Naive thymus-derived CD4-positive, alpha-beta T cell (primary cell): ENCODE data around the gene CDC6. TPM values are rescaled to one million over a fixed set of nuclear protein-coding genes. Genes with fewer than 3 reads are reported as not detected.

Experiments
- ATAC-seq: fragments of 150-1000 bp; cut with Tn5 transposase; 2 replicates; pipeline ENCODE4 v1.10.0; 2021; ENCODE audit warnings: mild to moderate bottlenecking, moderate library complexity
- CTCF ChIA-PET: fragments of 350-600 bp; sonication (Branson Sonifier 250); formaldehyde crosslinking; loops from one replicate; lab custom pipeline; 2021; ENCODE audit warnings: antibody characterized with exemption; lab: Charles Lee
- POLR2A ChIA-PET: fragments of 350-600 bp; sonication (Branson Sonifier 250); formaldehyde crosslinking; loops from one replicate; lab custom pipeline; 2021; ENCODE audit warnings: antibody characterized with exemption, inconsistent platforms; lab: Charles Lee
- DNase-seq, 9 donors: peaks; one replicate each; pipeline versions ENCODE4 v3.0.0 to v3.0.0-alpha.2; 2020 to 2022; ENCODE audit warnings: mixed read lengths in 1 of 9
- H3K27ac ChIP-seq: one replicate; pipeline ENCODE4 v1.7.0; 2013; ENCODE audit warnings: mild to moderate bottlenecking, low read depth, low read length, moderate library complexity
- H3K27me3 ChIP-seq, 2 donors: one replicate each; pipeline ENCODE4 v1.7.0; 2013; ENCODE audit warnings: low read length in 2 of 2, mild to moderate bottlenecking in 2 of 2, moderate library complexity in 2 of 2; ENCODE audit not compliant: control insufficient read depth in 2 of 2, insufficient read depth in 2 of 2
- H3K36me3 ChIP-seq, 3 experiments: 1 replicate in 2 of 3; 2 replicates in 1 of 3; pipeline ENCODE4 v1.7.0; 2013; ENCODE audit warnings: low read length in 3 of 3, mild to moderate bottlenecking in 3 of 3, moderate library complexity in 1 of 3; ENCODE audit not compliant: insufficient read depth in 3 of 3, control insufficient read depth in 2 of 3
- H3K4me1 ChIP-seq, 2 donors: one replicate each; pipeline ENCODE4 v1.7.0; 2013; ENCODE audit warnings: low read length in 2 of 2, mild to moderate bottlenecking in 2 of 2, moderate library complexity in 1 of 2; ENCODE audit not compliant: control insufficient read depth in 2 of 2, insufficient read depth in 2 of 2
- H3K4me3 ChIP-seq: 2 replicates; pipeline ENCODE4 v1.7.0; 2013; ENCODE audit warnings: mild to moderate bottlenecking, low read length
- H3K9me3 ChIP-seq, 3 experiments: 1 replicate in 2 of 3; 2 replicates in 1 of 3; pipeline ENCODE4 v1.7.0; 2013; ENCODE audit warnings: low read length in 3 of 3; ENCODE audit not compliant: control insufficient read depth in 2 of 3
- H3K27ac Mint-ChIP-seq, 9 donors: one replicate each; pipeline ENCODE4 v1.8.0; 2020 to 2022; ENCODE audit warnings: mixed read lengths in 9 of 9, mild to moderate bottlenecking in 8 of 9, moderate library complexity in 5 of 9, inconsistent platforms in 2 of 9
- H3K27me3 Mint-ChIP-seq, 5 donors: one replicate each; pipeline ENCODE4 v1.8.0; 2021 to 2022; ENCODE audit warnings: mixed read lengths in 5 of 5, mild to moderate bottlenecking in 1 of 5
- H3K36me3 Mint-ChIP-seq, 5 donors: one replicate each; pipeline ENCODE4 v1.8.0; 2020 to 2022; ENCODE audit warnings: mixed read lengths in 5 of 5, mild to moderate bottlenecking in 3 of 5, inconsistent platforms in 1 of 5
- H3K4me1 Mint-ChIP-seq, 7 donors: one replicate each; pipeline ENCODE4 v1.8.0; 2020 to 2022; ENCODE audit warnings: mixed read lengths in 7 of 7, mild to moderate bottlenecking in 3 of 7, inconsistent platforms in 1 of 7
- H3K4me3 Mint-ChIP-seq, 10 donors: one replicate each; pipeline ENCODE4 v1.8.0; 2020 to 2022; ENCODE audit warnings: mild to moderate bottlenecking in 10 of 10, mixed read lengths in 10 of 10, moderate library complexity in 6 of 10, inconsistent platforms in 2 of 10
- H3K9me3 Mint-ChIP-seq, 11 donors: one replicate each; pipeline ENCODE4 v1.8.0; 2020 to 2022; ENCODE audit warnings: mixed read lengths in 11 of 11, mild to moderate bottlenecking in 4 of 11, inconsistent platforms in 1 of 11, moderate library complexity in 1 of 11
- intact Hi-C, 2 donors: fragments of 100-400 bp; cut with micrococcal nuclease; formaldehyde crosslinking; loops; one replicate each; pipeline ENCODE4 v1.15.1; 2023
- polyA plus RNA-seq, 2 donors: library from polyadenylated mRNA; unstranded; fragments of 300-500 nt; fragmentation: Illumina TruSeq; gene quantifications; one replicate each; pipeline ENCODE4 v1.2.3, GENCODE V29; 2021
- total RNA-seq, 6 experiments: library from RNA in 5 of 6; stranded (reverse) in 5 of 6; gene quantifications; 1 replicate in 5 of 6; 2 replicates in 1 of 6; pipeline ENCODE4 v1.2.3 and lab custom pipeline; 2021 to 2026

Gene CDC6
- total and polyA plus RNA-seq, 7 experiments from 2014 or later: 0.09 to 73.6 (median 0.67) TPM

GRCh38 chr17:40321524-40321929, 33.8 kb downstream of the CDC6 start:
- peak overlapping the region; percentile 96 for H3K27ac ChIP-seq
- Mint-ChIP-seq H3K9me3 (peaks cover 0 to 10% (median 0%) of the 10 kb centered on the region in 11 donors), H3K4me3 (peak overlapping the region; percentile 89 to 98 (median 97)), H3K4me1 (peaks cover 43 to 90% (median 86%) of the 10 kb centered on the region in 7 donors), H3K36me3 (peaks cover 0 to 20% (median 0%) of the 10 kb centered on the region in 5 donors), H3K27ac (peak overlapping the region; percentile 98 to 100 (median 99)), H3K27me3 (peaks cover 0 to 9% (median 0%) of the 10 kb centered on the region in 5 donors)
- ChIA-PET CTCF (interaction anchor here (1.3 to 12.4 kb wide), 6 partner anchors 14 to 286 kb away, joined by 3 to 87 read pairs (median 8); no protein-coding TSS in a partner anchor), POLR2A (interaction anchor here (0.7 to 34.9 kb wide), 7 partner anchors 6 to 1367 kb away, joined by 3 to 742 read pairs (median 4); partner anchors contain the start of genes EIF1 and RARA)
- H3K4me1 ChIP-seq: peaks cover 66 to 74% of the 10 kb centered on the region in 2 donors
- DNase-seq (no peak), ATAC-seq (no peak)
- peaks cover 0 to 10% (median 0%) of the 10 kb centered on the region in 3 experiments for H3K36me3 ChIP-seq
- H3K27me3 ChIP-seq: no peaks in the 10 kb centered on the region
- intact Hi-C loops: loop anchor here in 1 of 2 donors (5.0 kb wide), 1 partner anchor 226 kb away; no protein-coding TSS in a partner anchor
- H3K4me3 ChIP-seq: peak overlapping the region; percentile 55
- no peaks in the 10 kb centered on the region for H3K9me3 ChIP-seq

- no peak for ATAC-seq
- H3K9me3 ChIP-seq: no peaks in the 10 kb centered on the region
- intact Hi-C loops: loop anchor here (1.0 to 5.0 kb wide), 10 partner anchors 19 to 1367 kb away; partner anchors contain the start of genes CCR7 (in 1 of the 2), CDC6 (in 1 of the 2), EIF1 (in 1 of the 2) and WIPF2 (in 1 of the 2)
- peaks cover 0 to 10% (median 0%) of the 10 kb centered on the region in 3 experiments for H3K36me3 ChIP-seq
- no peaks in the 10 kb centered on the region for H3K27me3 ChIP-seq
- Mint-ChIP-seq H3K27me3 (peaks cover 0 to 9% (median 0%) of the 10 kb centered on the region in 5 donors), H3K36me3 (peaks cover 0 to 20% (median 0%) of the 10 kb centered on the region in 5 donors), H3K27ac (peak overlapping the region; percentile 98 to 100 (median 99)), H3K4me3 (peak overlapping the region; percentile 89 to 98 (median 97)), H3K9me3 (peaks cover 0 to 10% (median 0%) of the 10 kb centered on the region in 11 donors), H3K4me1 (peaks cover 47 to 93% (median 89%) of the 10 kb centered on the region in 7 donors)
- POLR2A ChIA-PET: interaction anchor here (0.7 to 34.9 kb wide), 10 partner anchors 6 to 1367 kb away, joined by 3 to 742 read pairs (median 4); partner anchors contain the start of genes EIF1 and RARA
- H3K4me3 ChIP-seq: peak overlapping the region; percentile 55
- DNase-seq: peak in 1 of 9 donors; percentile 33
- H3K4me1 ChIP-seq: peaks cover 67 to 77% of the 10 kb centered on the region in 2 donors
- peak overlapping the region; percentile 96 for H3K27ac ChIP-seq
- CTCF ChIA-PET: interaction anchor here (1.3 to 12.4 kb wide), 5 partner anchors 15 to 285 kb away, joined by 3 to 87 read pairs (median 10); no protein-coding TSS in a partner anchor
These were observed 34.3 kb downstream of the CDC6 start for GRCh38 chr17:40321961-40322357.

GRCh38 chr17:40322358-40323315, 35.0 kb downstream of the CDC6 start:
- H3K27me3 Mint-ChIP-seq: peaks cover 0 to 9% (median 0%) of the 10 kb centered on the region in 5 donors
- no peaks in the 10 kb centered on the region for H3K27me3 ChIP-seq
- peaks cover 0 to 10% (median 0%) of the 10 kb centered on the region in 3 experiments for H3K36me3 ChIP-seq
- H3K4me3 Mint-ChIP-seq: peak overlapping the region; percentile 89 to 98 (median 97)
- peaks cover 0 to 20% (median 0%) of the 10 kb centered on the region in 5 donors for H3K36me3 Mint-ChIP-seq
- H3K4me1 ChIP-seq: peaks cover 67 to 77% of the 10 kb centered on the region in 2 donors
- DNase-seq (peak; percentile 79 to 98 (median 97)), ATAC-seq (peak; percentile 55)
- no peaks in the 10 kb centered on the region for H3K9me3 ChIP-seq
- H3K4me1 Mint-ChIP-seq: peaks cover 53 to 93% (median 89%) of the 10 kb centered on the region in 7 donors
- POLR2A ChIA-PET: interaction anchor here (0.7 to 34.9 kb wide), 15 partner anchors 7 to 1571 kb away, joined by 3 to 742 read pairs (median 4); partner anchors contain the start of genes CCR7, EIF1, PSMB3 and RARA
- intact Hi-C loops: loop anchor here (1.0 to 5.0 kb wide), 10 partner anchors 19 to 1366 kb away; partner anchors contain the start of genes CCR7 (in 1 of the 2), CDC6 (in 1 of the 2), EIF1 (in 1 of the 2) and WIPF2 (in 1 of the 2)
- H3K4me3 ChIP-seq: peak overlapping the region; percentile 55
- CTCF ChIA-PET: interaction anchor here (0.7 to 12.4 kb wide), 8 partner anchors 16 to 285 kb away, joined by 3 to 87 read pairs (median 6); no protein-coding TSS in a partner anchor
- peak overlapping the region; percentile 96 for H3K27ac ChIP-seq
- peaks cover 0 to 10% (median 0%) of the 10 kb centered on the region in 11 donors for H3K9me3 Mint-ChIP-seq
- peak overlapping the region; percentile 98 to 100 (median 99) for H3K27ac Mint-ChIP-seq

- ATAC-seq: peak; percentile 54
- H3K27me3 Mint-ChIP-seq: peaks cover 0 to 9% (median 0%) of the 10 kb centered on the region in 5 donors
- DNase-seq: peak in 7 of 9 donors; percentile 52 to 92 (median 60)
These were observed 36.0 kb downstream of the CDC6 start for GRCh38 chr17:40323391-40324381.

More at GRCh38 chr17:40323391-40324381, 36.0 kb downstream of the CDC6 start:
- peaks cover 0 to 24% (median 0%) of the 10 kb centered on the region in 5 donors for H3K36me3 Mint-ChIP-seq
- intact Hi-C loops: loop anchor here (1.0 to 5.0 kb wide), 6 partner anchors 18 to 1365 kb away; partner anchors contain the start of gene EIF1 (in 1 of the 2)
- Histone ChIP-seq H3K27me3 (no peaks in the 10 kb centered on the region), H3K27ac (peak overlapping the region; percentile 96), H3K4me1 (peaks cover 75 to 88% of the 10 kb centered on the region in 2 donors), H3K4me3 (peak overlapping the region; percentile 55), H3K36me3 (peaks cover 0 to 4% (median 0%) of the 10 kb centered on the region in 3 experiments), H3K9me3 (no peaks in the 10 kb centered on the region)
- H3K4me1 Mint-ChIP-seq: peaks cover 58 to 100% (median 94%) of the 10 kb centered on the region in 7 donors
- CTCF ChIA-PET: interaction anchor here (0.6 to 12.4 kb wide), 11 partner anchors 9 to 209 kb away, joined by 3 to 87 read pairs (median 4); no protein-coding TSS in a partner anchor
- H3K4me3 Mint-ChIP-seq: peak overlapping the region; percentile 89 to 98 (median 97)
- POLR2A ChIA-PET: interaction anchor here (0.7 to 34.9 kb wide), 12 partner anchors 8 to 292 kb away, joined by 3 to 742 read pairs (median 4); partner anchors contain the start of genes CCR7 and RARA
- peak overlapping the region; percentile 98 to 100 (median 99) for H3K27ac Mint-ChIP-seq
- peaks cover 0 to 10% (median 0%) of the 10 kb centered on the region in 11 donors for H3K9me3 Mint-ChIP-seq
